HG03575 (cell line): ENCODE results near the gene BCL2L11.
A peak's percentile ranks its signal among the peaks of the same experiment; 100 is the strongest.

ENCODE experiments used
- ATAC-seq: cut with Tn5 transposase; IDR thresholded peaks from one replicate; pipeline ENCODE4 v1.9.1; 2021; ENCODE audit not compliant: unreplicated experiment, insufficient number of reproducible peaks, low FRiP score; ENCODE audit errors: extremely low read depth

BCL2L11 gene

GRCh38 chr2:111184725-111185310, 64.1 kb downstream of the BCL2L11 start:
- no peak for ATAC-seq

- no peak for ATAC-seq
These were observed 64.8 kb downstream of the BCL2L11 start for GRCh38 chr2:111185361-111186022.

- no peak for ATAC-seq
These were observed 65.5 kb downstream of the BCL2L11 start for GRCh38 chr2:111186121-111186715.

GRCh38 chr2:111186933-111187332, 66.2 kb downstream of the BCL2L11 start:
- no peak for ATAC-seq

- ATAC-seq: no peak
These were observed 68.0 kb downstream of the BCL2L11 start for GRCh38 chr2:111188681-111189080.

- no peak for ATAC-seq
These were observed 68.4 kb downstream of the BCL2L11 start for GRCh38 chr2:111189106-111189505.

GRCh38 chr2:111190816-111191540, 70.3 kb downstream of the BCL2L11 start:
- no peak for ATAC-seq

GRCh38 chr2:111191877-111192276, 71.2 kb downstream of the BCL2L11 start:
- ATAC-seq: no peak

GRCh38 chr2:111192776-111193368, 72.2 kb downstream of the BCL2L11 start:
- no peak for ATAC-seq

- ATAC-seq: peak; percentile 48
These were observed 74.3 kb downstream of the BCL2L11 start for GRCh38 chr2:111194835-111195621.

- no peak for ATAC-seq
These were observed 75.7 kb downstream of the BCL2L11 start for GRCh38 chr2:111196435-111196834.

- no peak for ATAC-seq
These were observed 78.0 kb downstream of the BCL2L11 start for GRCh38 chr2:111198701-111199100.

- no peak for ATAC-seq
These were observed 79.1 kb downstream of the BCL2L11 start for GRCh38 chr2:111199840-111200239.

- ATAC-seq: no peak
These were observed 79.7 kb downstream of the BCL2L11 start for GRCh38 chr2:111200333-111200881.

GRCh38 chr2:111201214-111201613, 80.5 kb downstream of the BCL2L11 start:
- no peak for ATAC-seq

- ATAC-seq: no peak
These were observed 81.7 kb downstream of the BCL2L11 start for GRCh38 chr2:111202266-111203040.

GRCh38 chr2:111204706-111205105, 84.0 kb downstream of the BCL2L11 start:
- no peak for ATAC-seq

GRCh38 chr2:111205774-111206173, 85.1 kb downstream of the BCL2L11 start:
- ATAC-seq: no peak
